Measurements from ENCODE around the gene INTS3. TPM values are rescaled to one million over a fixed set of nuclear protein-coding genes. Genes with fewer than 3 reads are reported as not detected.
A peak's percentile ranks its signal among the peaks of the same experiment; 100 is the strongest.
"Not testable (repeated sequence)": the region's sequence is repeated elsewhere in the genome, so short reads cannot be mapped to it uniquely, and the experiment has no call there.

The INTS3 gene
- total RNA-seq, 1 experiment from 2014 or later = 34.7 TPM

GRCh38 chr1:153754266-153754665, 26.4 kb downstream of the INTS3 start:
- no peak for DNase-seq (ENCODE audit: low read depth)

GRCh38 chr1:153760440-153760839, 32.6 kb downstream of the INTS3 start:
- peak; percentile 31 for DNase-seq (ENCODE audit: low read depth)

- DNase-seq (ENCODE audit: low read depth) = no peak
Measured at GRCh38 chr1:153763365-153764225, 35.7 kb downstream of the INTS3 start.

- no peak for DNase-seq (ENCODE audit: low read depth)
Measured at GRCh38 chr1:153764310-153764709, 36.5 kb downstream of the INTS3 start.

GRCh38 chr1:153766663-153767062, 38.8 kb downstream of the INTS3 start:
- DNase-seq (ENCODE audit: low read depth) = not testable (repeated sequence)

GRCh38 chr1:153767519-153767918, 39.7 kb downstream of the INTS3 start:
- DNase-seq (ENCODE audit: low read depth) = no peak

- DNase-seq (ENCODE audit: low read depth) = no peak
Measured at GRCh38 chr1:153768316-153769181, 40.7 kb downstream of the INTS3 start.

- DNase-seq (ENCODE audit: low read depth) = no peak
Measured at GRCh38 chr1:153769221-153769620, 41.4 kb downstream of the INTS3 start.

- no peak for DNase-seq (ENCODE audit: low read depth)
Measured at GRCh38 chr1:153770797-153771196, 42.9 kb downstream of the INTS3 start.

GRCh38 chr1:153771261-153771660, 43.4 kb downstream of the INTS3 start:
- no peak for DNase-seq (ENCODE audit: low read depth)

GRCh38 chr1:153771841-153772593, 44.2 kb downstream of the INTS3 start:
- no peak for DNase-seq (ENCODE audit: low read depth)

GRCh38 chr1:153773096-153773921, 45.5 kb downstream of the INTS3 start:
- DNase-seq (ENCODE audit: low read depth) = no peak

GRCh38 chr1:153774026-153774595, 46.3 kb downstream of the INTS3 start:
- no peak for DNase-seq (ENCODE audit: low read depth)

- DNase-seq (ENCODE audit: low read depth) = no peak
Measured at GRCh38 chr1:153774780-153775457, 47.1 kb downstream of the INTS3 start, which contains the start of gene SLC27A3. Gene SLC27A3 (plus strand): TSS chr1:153775407. CDS start chr1:153775498, 91 bp downstream.

GRCh38 chr1:153775458-153776327, 47.8 kb downstream of the INTS3 start:
- DNase-seq (ENCODE audit: low read depth) = no peak

- DNase-seq (ENCODE audit: low read depth) = no peak
Measured at GRCh38 chr1:153776352-153776751, 48.5 kb downstream of the INTS3 start.

- DNase-seq (ENCODE audit: low read depth) = no peak
Measured at GRCh38 chr1:153776845-153777370, 49.1 kb downstream of the INTS3 start.

- no peak for DNase-seq (ENCODE audit: low read depth)
Measured at GRCh38 chr1:153777648-153778047, 49.8 kb downstream of the INTS3 start.

Measured in LHCN-M2 (cell line).